ENCODE results near the gene UBE2E1. TPM values are rescaled to one million over a fixed set of nuclear protein-coding genes. Genes with fewer than 3 reads are reported as not detected.

Gene UBE2E1
- total and polyA plus RNA-seq, 4 donors, result 6.6 to 31.8 (median 25.4) TPM

DNA sequence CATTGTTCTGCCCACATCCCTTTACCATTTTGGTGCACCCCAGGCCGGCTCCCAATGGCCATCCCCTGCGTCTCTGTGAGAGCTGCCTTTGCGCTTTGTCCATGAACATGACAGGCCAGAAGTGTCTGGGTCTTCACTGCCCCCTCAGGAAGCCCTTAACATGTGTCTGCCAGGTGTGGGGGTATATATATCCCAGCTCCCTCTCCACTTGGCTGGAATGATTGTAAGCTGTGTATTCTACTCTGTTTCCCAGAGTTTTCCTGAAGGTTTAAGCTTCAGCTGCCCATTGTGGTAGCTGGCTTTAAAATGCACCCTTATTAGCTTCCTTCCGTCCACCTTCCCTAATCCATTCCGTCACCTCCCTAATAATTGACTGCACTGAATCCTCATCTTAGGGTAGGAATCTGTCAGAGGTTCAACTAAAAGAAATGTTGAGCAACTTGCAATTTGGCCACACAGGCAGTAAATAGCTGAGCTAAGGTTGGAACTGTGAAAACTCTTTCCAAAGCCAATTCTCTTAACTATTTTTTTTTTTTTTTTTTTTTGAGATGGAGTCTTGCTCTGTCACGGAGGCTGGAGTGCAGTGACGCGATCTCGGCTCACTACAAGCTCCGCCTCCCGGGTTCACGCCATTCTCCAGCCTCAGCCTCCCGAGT is 30.4 kb upstream of the UBE2E1 start:
- H3K27me3 ChIP-seq (ENCODE audit: control insufficient read depth in 4 of 4, insufficient read depth in 4 of 4, low read length in 3 of 4), result no peaks in the 10 kb centered on the region
- TF ChIP-seq HNF4G (IDR thresholded peaks at IDR 0.05) (no peak), CTCF (IDR thresholded peaks at IDR 0.05; ENCODE audit: low read depth, low read length, missing input control) (no peak), JUND (IDR thresholded peaks at IDR 0.05) (no peak), GABPA (IDR thresholded peaks at IDR 0.05 in 1 of 2, conservative IDR thresholded peaks at IDR 0.05 in 1 of 2) (no peak), RXRA (IDR thresholded peaks at IDR 0.05) (no peak), EGR1 (IDR thresholded peaks at IDR 0.05; ENCODE audit: low read depth in 2 of 2) (no peak), YY1 (IDR thresholded peaks at IDR 0.05) (no peak)
- TF ChIP-seq, protein P1, sequence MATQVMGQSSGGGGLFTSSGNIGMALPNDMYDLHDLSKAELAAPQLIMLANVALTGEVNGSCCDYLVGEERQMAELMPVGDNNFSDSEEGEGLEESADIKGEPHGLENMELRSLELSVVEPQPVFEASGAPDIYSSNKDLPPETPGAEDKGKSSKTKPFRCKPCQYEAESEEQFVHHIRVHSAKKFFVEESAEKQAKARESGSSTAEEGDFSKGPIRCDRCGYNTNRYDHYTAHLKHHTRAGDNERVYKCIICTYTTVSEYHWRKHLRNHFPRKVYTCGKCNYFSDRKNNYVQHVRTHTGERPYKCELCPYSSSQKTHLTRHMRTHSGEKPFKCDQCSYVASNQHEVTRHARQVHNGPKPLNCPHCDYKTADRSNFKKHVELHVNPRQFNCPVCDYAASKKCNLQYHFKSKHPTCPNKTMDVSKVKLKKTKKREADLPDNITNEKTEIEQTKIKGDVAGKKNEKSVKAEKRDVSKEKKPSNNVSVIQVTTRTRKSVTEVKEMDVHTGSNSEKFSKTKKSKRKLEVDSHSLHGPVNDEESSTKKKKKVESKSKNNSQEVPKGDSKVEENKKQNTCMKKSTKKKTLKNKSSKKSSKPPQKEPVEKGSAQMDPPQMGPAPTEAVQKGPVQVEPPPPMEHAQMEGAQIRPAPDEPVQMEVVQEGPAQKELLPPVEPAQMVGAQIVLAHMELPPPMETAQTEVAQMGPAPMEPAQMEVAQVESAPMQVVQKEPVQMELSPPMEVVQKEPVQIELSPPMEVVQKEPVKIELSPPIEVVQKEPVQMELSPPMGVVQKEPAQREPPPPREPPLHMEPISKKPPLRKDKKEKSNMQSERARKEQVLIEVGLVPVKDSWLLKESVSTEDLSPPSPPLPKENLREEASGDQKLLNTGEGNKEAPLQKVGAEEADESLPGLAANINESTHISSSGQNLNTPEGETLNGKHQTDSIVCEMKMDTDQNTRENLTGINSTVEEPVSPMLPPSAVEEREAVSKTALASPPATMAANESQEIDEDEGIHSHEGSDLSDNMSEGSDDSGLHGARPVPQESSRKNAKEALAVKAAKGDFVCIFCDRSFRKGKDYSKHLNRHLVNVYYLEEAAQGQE (IDR thresholded peaks at IDR 0.05), result no peak
- TF ChIP-seq, protein P2, sequence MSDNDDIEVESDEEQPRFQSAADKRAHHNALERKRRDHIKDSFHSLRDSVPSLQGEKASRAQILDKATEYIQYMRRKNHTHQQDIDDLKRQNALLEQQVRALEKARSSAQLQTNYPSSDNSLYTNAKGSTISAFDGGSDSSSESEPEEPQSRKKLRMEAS (IDR thresholded peaks at IDR 0.05), result no peak
- TF ChIP-seq, protein P3, sequence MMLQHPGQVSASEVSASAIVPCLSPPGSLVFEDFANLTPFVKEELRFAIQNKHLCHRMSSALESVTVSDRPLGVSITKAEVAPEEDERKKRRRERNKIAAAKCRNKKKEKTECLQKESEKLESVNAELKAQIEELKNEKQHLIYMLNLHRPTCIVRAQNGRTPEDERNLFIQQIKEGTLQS (IDR thresholded peaks at IDR 0.05), result no peak
- no peaks in the 10 kb centered on the region for H3K4me1 ChIP-seq (ENCODE audit: control insufficient read depth in 4 of 4, insufficient read depth in 4 of 4, low read length in 3 of 4)
- no peak overlapping the region for H3K27ac ChIP-seq (ENCODE audit: low read depth in 1 of 2, low read length in 2 of 2)
- no peaks in the 10 kb centered on the region for H3K36me3 ChIP-seq (ENCODE audit: control insufficient read depth in 4 of 4, insufficient read depth in 3 of 4, low read depth in 1 of 4, low read length in 3 of 4)
- no peak for DNase-seq (ENCODE audit: low spot score)
- H3K9ac ChIP-seq (ENCODE audit: low read depth in 1 of 2, low read length in 2 of 2), result no peak overlapping the region
- no peak overlapping the region for H3K4me3 ChIP-seq (ENCODE audit: low read depth in 1 of 3, low read length in 3 of 3)
- no peaks in the 10 kb centered on the region for H3K9me3 ChIP-seq (ENCODE audit: control insufficient read depth in 4 of 4, low read length in 3 of 4)
- WGBS, result 91% methylated on average over 13 of the region's 13 CpGs

- TF ChIP-seq, protein P2 (IDR thresholded peaks at IDR 0.05), result no peak
- TF ChIP-seq JUND (IDR thresholded peaks at IDR 0.05) (no peak), GABPA (IDR thresholded peaks at IDR 0.05 in 1 of 2, conservative IDR thresholded peaks at IDR 0.05 in 1 of 2) (no peak), TAF1 (conservative IDR thresholded peaks at IDR 0.05) (no peak), EGR1 (IDR thresholded peaks at IDR 0.05; ENCODE audit: low read depth in 2 of 2) (no peak)
- TF ChIP-seq, protein P3 (IDR thresholded peaks at IDR 0.05), result no peak
- 74% methylated on average over 6 of the region's 6 CpGs for WGBS
- H3K9me3 ChIP-seq (ENCODE audit: control insufficient read depth in 4 of 4, low read length in 3 of 4), result no peaks in the 10 kb centered on the region
- no peak for DNase-seq (ENCODE audit: low spot score)
- H3K9ac ChIP-seq (ENCODE audit: low read depth in 1 of 2, low read length in 2 of 2), result no peak overlapping the region
- no peaks in the 10 kb centered on the region for H3K4me1 ChIP-seq (ENCODE audit: control insufficient read depth in 4 of 4, insufficient read depth in 4 of 4, low read length in 3 of 4)
- no peaks in the 10 kb centered on the region for H3K36me3 ChIP-seq (ENCODE audit: control insufficient read depth in 4 of 4, insufficient read depth in 3 of 4, low read depth in 1 of 4, low read length in 3 of 4)
- H3K4me3 ChIP-seq (ENCODE audit: low read depth in 1 of 3, low read length in 3 of 3), result no peak overlapping the region
- H3K27me3 ChIP-seq (ENCODE audit: control insufficient read depth in 4 of 4, insufficient read depth in 4 of 4, low read length in 3 of 4), result peaks cover 0 to 2% (median 0%) of the 10 kb centered on the region in 4 donors
- H3K27ac ChIP-seq (ENCODE audit: low read depth in 1 of 2, low read length in 2 of 2), result no peak overlapping the region
These were observed 29.3 kb upstream of the UBE2E1 start for GRCh38 chr3:23776352-23776891.

All from liver (tissue), 9 donors.